GM21825 (cell line): ENCODE data around the gene ATAD2B.
"Not testable (repeated sequence)": the region's sequence is repeated elsewhere in the genome, so short reads cannot be mapped to it uniquely, and the experiment has no call there.

Source experiments
- ATAC-seq: cut with Tn5 transposase; IDR thresholded peaks from one replicate; pipeline ENCODE4 v1.9.1; 2021; ENCODE audit warnings: mild to moderate bottlenecking, moderate library complexity; ENCODE audit not compliant: unreplicated experiment

Gene ATAD2B

DNA sequence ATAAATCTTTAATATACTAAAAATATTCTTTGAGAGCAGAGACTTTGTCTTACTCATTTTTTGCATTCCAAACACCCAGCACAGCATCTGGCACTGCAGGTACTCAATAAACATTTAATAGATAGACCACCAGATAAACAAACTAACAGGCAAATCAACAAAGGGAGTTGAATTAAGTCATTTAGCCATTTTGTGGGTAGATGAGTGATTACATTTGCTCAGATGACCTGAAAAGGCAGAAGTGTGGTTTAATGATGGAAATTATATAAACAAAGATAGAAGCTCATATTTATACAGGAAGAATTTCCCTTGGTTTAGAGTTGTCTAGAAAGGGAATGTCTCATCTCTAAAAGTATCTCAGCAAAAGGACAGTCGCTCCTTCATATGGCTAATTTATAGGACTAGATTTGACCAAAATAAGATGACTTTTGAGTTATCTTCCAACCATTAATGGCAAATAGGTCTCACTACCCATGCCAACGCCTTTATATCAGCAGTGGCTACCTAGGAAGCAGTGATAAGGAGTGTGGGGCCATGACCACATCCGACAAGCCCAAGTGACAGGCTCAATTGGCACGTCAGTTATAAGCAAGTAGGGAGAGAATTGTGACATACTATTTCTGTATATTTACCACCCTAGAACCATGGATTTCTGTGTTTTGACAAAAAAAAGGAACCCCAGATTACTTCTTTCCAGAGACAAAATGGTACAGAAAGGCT, 173.5 kb downstream of the ATAD2B start:
- no peak for ATAC-seq

DNA sequence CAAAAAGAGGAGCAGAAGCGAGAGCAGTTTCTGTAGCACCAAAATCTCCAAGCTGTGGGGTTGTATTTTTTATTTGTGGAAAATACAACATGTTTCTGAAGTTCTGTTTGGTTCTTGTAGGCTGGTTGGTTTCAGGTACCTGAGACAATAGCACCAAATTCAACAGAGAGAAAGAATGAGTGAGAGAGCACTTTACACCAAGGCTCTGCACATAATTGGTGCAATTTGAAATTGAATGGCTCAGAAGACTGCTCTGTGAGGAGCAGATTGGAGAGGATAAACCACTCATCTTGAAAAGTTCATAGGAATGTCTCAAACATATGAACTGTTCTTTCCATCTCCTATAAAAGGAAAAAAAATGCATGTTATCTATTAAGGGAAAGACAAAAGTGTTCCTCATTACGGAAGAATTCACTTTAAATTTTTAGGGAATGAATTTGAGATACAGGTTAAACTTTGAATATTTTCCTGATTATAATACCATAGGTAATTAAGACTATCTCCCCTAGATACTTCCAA, 175.1 kb downstream of the ATAD2B start:
- ATAC-seq = no peak

DNA sequence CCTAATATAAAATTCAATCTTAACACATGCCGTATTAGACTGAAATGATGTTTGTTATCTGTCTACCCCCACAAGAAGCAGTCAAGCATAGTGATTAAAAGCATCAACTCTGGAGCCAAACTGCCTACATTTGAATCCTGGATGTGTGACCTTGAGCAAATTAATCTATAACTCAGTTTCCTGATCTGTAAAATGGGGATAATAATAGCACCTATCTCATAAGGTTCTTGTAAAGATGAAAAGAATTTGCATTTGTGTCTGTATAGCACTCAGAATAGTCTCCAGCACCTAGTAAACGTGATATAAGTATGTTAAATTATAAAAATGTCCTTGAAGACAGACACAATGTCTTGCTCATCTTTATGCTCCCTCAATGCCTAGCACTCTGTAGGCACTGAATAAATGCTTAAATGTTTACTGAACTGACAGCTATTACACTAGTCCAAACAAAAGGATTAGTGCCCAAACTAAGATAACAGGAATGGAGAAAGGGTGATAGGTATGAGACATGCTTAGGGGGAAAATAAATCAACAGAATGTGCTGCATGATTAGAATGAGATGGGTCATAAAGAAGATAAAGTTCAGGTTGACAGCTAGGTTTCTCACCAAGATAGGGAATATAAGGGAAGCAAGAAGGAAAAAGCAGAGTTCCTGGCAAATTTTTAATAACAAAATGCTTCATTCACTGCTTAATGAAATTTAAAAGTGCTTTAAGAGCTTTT, 180.6 kb downstream of the ATAD2B start:
- ATAC-seq = peak; percentile 33

DNA sequence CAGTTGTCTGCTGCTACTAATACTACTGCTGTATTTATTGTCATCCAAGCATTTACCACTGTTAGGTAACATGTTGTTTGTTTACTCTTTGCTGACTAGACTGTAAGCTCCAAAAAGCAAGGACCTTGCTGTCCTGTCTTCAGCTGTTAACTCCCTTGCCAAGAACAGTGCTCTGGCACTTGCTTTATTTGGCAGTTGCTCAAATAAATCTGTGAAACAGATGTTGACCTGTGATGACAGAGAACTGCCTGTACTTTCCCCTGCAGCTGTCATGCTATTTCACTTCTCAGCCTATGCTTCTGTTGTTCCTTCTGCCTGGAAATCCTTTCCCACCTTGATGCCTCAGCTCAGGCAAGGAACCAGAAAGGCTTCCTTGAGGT, 181.2 kb downstream of the ATAD2B start:
- ATAC-seq = peak; percentile 69

DNA sequence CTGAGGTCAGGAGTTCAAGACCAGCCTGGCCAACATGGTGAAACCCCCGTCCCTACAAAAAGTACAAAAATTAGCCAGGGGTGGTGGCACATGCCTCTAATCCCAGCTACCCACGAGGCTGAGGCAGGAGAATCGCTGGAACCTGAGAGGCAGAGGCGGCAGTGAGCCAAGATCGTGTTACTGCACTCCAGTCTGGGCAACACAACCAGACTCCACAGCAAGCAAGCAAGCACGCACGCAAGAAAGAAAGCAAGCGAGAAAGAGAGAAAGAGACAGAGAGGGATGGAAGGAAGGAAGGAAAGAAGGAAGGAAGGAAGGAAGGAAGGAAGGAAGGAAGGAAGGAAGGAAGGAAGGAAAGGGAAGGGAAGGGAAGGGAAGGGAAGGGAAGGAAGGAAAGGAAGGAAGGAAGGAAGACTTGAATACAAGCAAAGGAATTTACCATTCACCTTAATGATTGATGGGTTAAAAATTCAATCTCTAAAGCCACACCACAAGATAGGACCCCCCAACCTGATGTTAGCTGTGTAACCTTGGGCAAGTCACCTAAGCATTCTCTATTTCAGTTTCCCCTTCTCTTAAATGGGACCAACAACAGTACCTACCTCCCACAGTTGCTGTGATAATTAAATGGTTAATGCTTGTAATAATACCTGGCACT, 181.7 kb downstream of the ATAD2B start:
- no peak for ATAC-seq

DNA sequence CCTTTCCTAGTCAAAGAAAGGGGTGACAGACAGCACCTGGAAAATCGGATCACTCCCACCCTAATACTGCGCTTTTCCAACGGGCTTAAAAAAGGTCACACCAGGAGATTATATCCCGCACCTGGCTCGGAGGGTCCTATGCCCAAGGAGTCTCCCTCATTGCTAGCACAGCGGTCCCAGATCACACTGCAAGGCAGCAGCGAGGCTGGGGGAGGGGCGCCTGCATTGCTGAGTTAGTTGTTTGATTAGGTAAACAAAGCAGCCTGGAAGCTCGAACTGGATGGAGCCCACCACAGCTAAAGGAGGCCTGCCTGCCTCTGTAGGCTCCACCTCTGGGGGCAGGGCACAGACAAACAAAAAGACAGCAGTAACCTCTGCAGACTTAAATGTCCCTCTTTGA, 190.1 kb downstream of the ATAD2B start:
- not testable (repeated sequence) for ATAC-seq

DNA sequence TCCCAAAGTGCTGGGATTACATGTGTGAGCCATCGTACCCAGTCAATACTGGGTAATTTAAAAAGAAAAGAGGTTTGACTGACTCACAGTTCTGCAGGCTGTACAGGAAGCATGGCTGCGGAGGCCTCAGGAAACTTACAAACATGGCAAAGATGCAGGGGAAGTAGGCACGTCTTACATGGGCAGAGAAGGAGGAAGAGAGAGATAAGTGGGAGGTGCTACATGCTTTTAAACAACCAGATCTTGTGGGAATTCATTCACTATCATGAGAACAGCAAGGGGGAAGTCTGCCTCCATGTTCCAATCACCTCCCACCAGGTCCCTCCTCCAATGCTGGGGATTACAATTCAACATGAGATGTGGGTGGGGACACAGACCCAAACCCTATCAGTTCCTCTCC, 192.5 kb downstream of the ATAD2B start:
- ATAC-seq = no peak

DNA sequence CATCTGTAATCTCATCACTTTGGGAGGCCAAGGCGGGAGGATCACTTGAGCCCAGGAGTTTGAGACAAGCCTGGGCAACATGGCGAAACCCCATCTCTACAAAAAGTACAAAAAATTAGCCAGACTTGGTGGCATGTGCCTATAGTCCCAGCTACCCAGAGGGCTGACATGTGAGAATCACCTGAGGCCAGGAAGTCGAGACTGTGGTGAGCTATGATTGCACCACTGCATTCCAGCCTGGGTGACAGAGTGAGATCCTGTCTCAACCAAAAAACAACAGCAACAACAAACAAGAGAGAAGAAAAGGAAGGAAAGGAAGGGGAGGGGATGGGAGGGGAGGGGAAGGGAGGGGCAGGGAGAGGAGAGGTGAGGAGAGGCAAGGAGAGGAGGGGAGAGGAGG, 203.9 kb downstream of the ATAD2B start:
- ATAC-seq = not testable (repeated sequence)

DNA sequence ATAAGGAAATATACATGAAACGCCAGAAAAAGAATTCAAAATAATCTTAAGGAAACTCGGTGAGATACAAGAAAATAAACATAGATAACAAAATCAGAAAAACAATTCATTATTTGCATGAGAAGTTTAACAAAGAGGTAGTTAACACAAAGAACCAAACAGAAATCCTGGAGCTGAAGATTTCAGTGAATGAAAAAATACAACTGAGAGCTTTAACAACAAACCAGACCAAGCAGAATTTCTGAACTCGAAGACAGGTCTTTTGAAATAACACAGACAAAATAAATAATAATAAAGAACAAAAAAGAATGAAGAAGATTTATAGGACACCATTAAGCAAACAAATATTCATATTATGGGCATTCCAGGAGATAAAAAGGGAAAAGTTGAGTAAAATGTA, 204.7 kb downstream of the ATAD2B start:
- no peak for ATAC-seq

DNA sequence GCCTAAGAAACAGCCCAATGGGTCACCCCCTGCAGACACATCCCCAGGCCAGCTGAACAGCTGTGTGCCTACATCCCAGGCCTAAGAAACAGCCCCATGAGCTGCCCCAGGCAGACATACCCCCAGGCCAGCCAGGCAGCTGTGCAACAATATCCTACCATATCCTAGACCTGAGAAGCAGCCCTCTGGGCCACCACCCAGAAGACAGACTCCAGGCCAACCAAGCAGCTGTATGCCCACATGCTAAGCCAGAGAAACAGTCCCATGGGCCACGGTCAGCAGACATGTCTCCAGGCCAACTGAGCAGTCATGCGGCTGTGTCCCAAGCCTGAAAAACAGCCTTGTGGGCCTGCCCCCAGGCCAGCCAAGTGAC, 205.5 kb downstream of the ATAD2B start:
- no peak for ATAC-seq

DNA sequence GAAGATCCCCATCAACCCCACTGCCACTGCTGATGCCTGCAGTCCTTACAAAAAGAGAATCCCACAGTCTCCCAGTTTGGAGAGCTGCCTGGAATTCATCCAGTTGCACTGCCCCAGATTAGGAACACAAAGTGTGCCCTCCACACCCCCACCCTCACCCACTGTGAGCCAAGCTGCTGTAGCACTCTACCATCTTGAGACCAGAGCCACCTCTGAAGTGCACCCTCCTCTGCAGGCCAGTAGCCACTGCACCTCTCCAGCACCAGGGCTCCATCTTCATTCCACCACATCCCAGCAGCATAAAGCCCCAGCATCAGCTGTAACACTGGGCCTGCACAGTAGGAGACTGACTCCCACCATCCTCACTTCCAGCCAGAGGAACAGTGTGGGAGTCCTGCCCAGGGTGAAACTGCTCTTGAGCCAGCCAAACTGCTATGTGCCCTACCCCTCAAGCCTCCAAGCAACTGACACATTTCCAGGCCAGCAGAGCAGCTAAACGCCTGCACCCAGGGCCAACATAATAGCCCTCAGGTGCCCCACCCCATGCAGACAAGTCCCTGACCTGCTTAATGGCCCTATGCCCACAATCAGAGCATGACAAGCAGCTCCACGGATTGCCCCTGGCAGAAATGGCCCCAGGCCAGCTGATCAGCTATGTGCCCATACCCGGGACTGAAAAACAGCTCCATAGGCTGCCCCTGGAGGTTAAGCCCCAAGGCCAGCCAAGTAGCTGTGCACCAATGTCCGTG, 206.0 kb downstream of the ATAD2B start:
- ATAC-seq = no peak

DNA sequence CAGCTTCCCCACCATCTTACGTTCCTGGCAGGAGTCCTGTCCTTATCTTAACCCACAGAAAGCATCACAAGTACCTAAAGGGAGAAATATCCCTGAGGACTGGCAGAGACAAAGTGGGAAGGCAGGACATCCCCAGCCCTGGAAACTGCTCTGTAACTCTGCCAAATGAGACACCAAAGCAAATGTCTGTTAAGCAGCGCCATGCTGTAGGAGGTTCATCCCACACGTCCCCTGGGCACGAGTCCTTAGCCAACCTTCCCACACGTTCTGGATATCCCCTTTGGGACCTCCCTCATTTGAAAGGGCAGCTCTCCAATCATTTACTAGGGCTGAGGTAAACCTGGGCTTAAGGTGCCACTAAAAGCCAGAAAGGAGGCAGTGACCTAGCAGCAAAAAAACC, 207.2 kb downstream of the ATAD2B start:
- no peak for ATAC-seq

DNA sequence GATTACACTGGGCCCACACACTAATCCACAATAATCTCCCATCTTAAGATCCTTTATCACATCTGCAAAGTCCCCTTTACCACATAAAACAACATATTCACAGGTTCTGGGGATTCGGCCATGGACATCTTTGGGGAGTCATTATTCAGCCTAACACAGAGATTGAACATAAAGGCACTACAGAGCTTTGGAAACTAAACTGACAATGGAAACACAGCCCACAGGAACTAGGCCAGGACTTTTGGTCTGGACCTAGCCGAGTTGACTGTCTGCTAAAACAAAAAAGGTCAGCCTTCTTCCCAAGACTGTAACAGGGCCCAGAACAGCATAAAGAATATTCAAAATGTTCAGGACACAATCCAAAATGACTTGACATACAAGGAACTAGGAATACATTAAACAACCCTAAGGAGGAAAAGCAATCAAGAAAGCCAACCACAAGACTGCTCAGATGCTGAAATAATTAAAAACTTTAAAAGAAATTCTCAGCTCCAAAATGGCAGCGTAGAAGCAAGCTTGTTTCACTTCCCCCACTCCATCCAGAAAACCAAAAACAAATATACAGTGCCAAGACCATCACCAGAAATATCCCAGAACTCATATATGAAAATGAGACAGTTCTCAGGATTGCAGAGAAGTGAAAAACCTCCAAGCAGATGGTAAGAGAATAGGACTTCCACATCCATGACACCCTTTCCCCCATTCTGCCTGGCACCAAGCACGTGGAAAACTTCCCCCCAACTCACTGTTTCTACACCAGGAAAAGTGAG, 207.8 kb downstream of the ATAD2B start:
- ATAC-seq = no peak

DNA sequence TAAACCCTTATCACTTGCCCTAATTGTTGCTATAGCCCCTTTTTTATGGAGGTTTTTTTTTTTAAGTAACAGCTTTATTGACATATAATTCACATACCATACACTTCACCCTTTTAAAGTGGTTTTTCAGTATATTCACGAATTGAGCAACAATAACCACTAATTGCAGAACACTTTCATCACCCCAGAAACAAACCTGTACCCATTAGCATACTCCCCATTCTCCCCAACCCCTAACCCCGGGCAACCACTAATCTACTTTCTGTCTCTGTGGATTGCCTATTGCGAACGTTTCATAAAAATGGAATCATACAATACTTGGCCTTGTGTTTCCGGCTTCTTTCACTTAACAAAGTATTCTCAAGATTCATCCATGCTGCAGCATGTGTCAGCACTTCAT, 213.6 kb downstream of the ATAD2B start:
- no peak for ATAC-seq

DNA sequence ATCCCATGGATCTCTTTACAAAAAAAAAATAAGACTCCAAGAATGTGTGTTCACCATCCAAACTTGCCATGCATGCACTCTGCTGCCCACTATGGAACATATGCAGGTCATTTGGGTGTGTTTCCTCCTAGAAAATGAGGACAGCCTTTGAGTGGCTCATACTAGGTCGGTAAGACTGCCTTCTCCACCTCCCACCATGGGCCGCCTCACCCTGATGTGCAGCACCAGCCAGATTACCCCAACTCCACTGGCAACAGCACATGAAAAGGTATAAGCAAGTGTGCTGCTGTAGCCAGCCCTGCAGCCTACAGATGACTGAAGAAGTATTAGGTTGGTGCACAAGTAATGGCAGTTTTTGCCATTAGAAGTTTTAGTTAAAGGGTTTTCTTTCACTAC, 214.2 kb downstream of the ATAD2B start:
- no peak for ATAC-seq

DNA sequence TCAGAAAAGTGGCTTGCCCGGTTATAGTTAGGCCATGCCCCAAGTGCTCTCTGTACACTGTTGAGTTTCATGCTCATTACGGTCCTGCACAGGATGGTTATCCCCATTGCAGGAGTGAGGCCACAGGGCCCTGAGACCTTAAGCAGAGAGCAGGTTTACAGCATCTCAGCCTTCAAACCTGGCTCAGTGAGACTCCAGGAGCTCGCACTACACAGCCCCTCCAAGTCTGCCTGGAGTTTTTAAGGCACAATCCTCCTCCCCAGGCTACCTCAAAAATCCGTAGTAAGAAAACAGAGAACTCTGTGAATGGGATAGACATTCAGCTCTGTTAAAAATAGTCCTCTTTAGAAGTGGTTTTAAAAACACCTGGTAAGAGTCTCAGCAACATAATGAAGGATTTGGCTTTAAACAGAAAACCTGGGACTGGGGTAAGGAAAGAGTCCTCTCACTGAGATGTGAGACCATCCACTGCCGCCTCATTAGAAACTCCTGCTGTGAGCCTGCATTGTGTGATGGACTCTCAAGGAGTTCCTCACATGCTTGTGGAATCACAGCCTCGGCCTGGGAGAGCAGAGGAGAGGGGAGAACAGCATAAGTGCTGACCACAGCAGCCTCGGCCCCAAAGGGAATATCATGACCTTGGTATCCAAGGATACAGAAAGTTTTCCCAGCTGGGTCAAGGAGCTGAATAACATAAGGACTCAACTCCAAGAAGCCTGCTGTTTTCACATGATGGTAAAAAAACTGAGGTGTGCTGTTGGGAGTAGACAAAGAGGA, 214.8 kb downstream of the ATAD2B start:
- no peak for ATAC-seq

DNA sequence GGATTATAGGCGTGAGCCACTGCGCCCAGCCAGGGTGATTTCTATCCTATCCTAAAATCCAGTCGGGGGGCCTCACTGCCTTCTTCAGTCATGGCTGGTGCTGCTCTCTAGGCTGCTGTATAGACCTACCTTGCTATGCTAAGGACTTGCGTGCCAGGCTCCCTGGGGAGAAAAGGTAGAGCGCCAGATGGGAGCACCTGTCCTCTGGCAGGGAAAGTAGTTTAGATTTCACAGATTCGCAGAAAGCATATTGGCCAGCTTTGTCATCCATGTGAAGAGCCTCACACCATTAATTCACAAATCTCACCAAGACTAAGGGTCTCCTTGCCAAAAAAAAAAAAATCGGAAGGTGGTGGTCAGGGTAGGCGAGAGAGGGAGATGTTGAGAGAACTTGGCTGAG, 217.6 kb downstream of the ATAD2B start:
- no peak for ATAC-seq

DNA sequence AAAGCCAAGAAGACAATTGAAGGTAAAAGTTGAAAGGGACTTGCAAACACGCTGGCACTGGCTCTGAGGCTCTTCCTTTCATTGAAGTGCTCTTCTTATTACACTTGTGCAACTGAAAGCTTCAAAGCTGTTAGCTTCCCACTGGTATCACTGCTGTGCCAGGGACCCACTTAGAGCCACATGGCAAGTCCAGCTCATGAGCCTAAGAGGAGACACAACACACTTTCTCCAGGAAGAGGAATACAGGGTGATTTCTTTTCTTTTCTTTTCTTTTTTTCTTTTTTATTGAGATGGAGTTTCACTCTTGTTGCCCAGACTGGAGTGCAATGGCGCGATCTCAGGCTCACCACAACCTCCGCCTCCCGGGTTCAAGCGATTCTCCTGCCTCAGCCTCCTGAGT, 218.2 kb downstream of the ATAD2B start:
- ATAC-seq = no peak

DNA sequence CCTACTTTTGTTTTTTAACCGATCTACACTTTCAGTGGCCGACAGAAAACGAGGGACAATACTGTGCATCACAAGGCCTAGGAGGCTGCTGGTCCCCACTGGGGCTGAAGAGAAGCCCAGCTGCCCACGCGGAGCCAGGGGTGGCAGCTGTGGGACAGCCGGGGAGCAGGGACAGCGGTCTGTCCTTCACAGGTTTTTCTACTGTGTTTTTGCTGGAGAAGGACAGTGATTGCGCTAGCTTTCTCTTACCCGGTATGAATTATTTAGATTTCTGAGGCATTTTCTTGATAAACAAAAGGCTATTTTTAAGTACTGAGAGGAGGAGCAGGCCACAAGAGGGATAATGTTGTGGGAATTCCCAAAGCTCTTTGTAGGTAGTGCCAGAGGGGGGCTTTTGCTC, 219.8 kb downstream of the ATAD2B start:
- no peak for ATAC-seq

DNA sequence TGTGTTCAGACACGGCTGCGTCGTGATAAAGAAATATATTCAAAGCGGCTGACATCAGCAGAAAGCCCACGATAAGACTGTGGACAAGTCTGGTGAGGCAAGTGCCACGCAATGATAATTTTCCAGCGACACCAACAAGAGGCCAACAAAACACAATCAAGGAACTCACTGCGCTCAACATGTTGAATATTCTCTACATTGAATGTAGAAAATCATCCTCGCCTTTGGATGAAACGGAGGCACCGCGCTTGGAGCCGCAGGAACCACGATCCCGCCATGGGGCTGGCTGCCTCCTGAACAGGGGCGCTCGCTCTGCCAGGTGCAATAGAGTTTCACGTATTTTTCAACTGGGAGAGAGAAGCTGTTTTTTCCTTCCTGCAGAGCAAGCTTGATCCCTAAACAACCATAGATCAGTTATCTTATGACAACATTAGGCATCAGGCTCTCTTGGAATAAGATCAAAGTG, 220.3 kb downstream of the ATAD2B start:
- ATAC-seq = no peak
